OCI-LY1 (cell line): ENCODE results near the gene PAX6.

ENCODE experiments used
- CTCF ChIP-seq: fragments of 200-600 bp; sonication (generic), shearing (Covaris generic); IDR thresholded peaks from 2 replicates; pipeline ENCODE4 v1.5.1; 2017; ENCODE audit warnings: mild to moderate bottlenecking, antibody characterized with exemption, low read length, moderate library complexity, mixed read lengths
- EZH2 ChIP-seq: fragments of 200-600 bp; sonication (generic), shearing (Covaris generic); IDR thresholded peaks from 2 replicates; pipeline ENCODE4 v1.8.0; 2017; ENCODE audit warnings: borderline replicate concordance, mixed run types, mild to moderate bottlenecking, antibody characterized with exemption, low read length, moderate library complexity, mixed read lengths

GRCh38 chr11:31821766-31822165 is 10.6 kb upstream of the PAX6 start:
- TF ChIP-seq CTCF (no peak), EZH2 (no peak)
